HG02885 (cell line): ENCODE measurements around the gene POMGNT1.

ENCODE experiments used
- ATAC-seq: cut with Tn5 transposase; IDR thresholded peaks from one replicate; pipeline ENCODE4 v1.9.1; 2021; ENCODE audit warnings: mild to moderate bottlenecking; ENCODE audit not compliant: unreplicated experiment, poor library complexity

The POMGNT1 gene

DNA sequence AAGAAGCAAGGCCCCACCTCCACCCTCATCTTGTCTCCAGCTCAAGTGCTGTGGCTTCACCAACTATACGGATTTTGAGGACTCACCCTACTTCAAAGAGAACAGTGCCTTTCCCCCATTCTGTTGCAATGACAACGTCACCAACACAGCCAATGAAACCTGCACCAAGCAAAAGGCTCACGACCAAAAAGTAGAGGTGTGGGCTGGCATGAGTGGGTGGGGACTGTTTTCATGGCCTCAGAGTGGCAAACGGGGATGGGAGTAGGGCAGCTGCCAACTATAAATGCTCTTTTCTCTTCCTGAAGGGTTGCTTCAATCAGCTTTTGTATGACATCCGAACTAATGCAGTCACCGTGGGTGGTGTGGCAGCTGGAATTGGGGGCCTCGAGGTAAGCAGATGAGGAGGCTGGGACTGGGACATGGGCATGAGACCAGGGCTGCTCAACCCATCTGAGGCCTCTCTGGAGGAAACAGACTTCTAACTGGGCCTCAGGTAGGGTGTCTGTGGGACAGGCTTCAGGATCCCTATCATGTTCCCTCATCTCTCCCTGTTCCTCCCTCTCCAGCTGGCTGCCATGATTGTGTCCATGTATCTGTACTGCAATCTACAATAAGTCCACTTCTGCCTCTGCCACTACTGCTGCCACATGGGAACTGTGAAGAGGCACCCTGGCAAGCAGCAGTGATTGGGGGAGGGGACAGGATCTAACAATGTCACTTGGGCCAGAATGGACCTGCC lies 13.1 kb downstream of the POMGNT1 start:
- ATAC-seq = no peak

DNA sequence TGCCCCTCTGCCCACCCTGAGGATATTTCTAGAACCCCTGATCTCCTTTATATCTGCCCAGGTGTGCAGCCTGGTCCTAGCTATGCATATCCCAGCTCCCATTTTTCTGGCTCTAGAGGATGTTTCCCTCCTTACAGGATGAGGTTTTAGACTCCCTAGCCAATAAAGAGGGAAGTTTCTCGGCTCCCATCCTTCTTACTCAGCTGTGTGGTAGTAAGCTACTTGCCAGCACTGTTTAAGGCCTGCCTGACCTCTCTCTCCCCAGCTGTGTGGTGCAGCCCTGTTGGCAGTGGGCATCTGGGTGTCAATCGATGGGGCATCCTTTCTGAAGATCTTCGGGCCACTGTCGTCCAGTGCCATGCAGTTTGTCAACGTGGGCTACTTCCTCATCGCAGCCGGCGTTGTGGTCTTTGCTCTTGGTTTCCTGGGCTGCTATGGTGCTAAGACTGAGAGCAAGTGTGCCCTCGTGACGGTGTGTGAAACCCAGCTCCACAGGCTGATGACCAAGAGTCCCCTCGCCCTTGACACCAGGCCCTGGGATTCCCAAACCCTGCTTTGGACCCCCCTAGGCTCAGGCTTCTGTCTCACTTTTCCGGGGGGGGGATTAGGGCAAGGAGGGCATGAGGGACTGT lies 14.2 kb downstream of the POMGNT1 start:
- ATAC-seq = no peak

DNA sequence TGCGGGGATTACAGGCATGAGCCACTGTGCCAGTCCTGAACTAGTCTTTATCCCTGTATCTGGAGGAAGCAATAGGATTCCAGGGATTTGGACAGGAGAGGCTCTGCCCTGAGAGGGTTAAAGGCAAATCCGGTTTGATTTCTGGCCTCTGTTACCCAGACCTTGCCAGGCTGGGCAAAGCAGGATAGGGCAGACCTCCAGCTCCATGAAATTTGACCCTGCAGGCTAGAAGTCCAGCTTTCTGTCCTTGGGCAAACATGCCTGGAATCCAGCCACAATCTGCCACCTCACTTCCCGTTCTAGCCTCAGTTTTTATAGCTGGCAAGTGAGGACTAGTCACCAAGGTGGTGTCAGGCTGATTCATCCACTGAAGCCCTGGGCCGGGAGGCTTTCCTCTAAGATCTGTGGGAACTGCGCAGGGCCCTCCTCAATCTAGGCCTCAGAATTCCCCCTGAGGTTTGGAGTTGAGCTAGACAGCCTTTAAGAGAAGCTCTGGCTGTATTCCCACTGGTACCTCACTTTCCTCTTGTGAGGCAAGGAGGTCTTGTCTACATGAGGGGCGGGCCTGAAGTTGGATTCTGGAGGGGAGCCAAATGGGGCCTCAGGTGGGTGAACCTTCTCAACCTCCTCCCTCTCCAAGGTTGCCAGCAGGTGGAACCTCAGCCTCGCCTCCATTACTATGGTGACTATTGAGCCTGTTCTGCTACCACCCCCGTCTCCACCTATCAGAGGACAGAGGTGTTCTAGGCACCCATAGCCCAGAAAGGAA lies 15.0 kb downstream of the POMGNT1 start:
- ATAC-seq = no peak

DNA sequence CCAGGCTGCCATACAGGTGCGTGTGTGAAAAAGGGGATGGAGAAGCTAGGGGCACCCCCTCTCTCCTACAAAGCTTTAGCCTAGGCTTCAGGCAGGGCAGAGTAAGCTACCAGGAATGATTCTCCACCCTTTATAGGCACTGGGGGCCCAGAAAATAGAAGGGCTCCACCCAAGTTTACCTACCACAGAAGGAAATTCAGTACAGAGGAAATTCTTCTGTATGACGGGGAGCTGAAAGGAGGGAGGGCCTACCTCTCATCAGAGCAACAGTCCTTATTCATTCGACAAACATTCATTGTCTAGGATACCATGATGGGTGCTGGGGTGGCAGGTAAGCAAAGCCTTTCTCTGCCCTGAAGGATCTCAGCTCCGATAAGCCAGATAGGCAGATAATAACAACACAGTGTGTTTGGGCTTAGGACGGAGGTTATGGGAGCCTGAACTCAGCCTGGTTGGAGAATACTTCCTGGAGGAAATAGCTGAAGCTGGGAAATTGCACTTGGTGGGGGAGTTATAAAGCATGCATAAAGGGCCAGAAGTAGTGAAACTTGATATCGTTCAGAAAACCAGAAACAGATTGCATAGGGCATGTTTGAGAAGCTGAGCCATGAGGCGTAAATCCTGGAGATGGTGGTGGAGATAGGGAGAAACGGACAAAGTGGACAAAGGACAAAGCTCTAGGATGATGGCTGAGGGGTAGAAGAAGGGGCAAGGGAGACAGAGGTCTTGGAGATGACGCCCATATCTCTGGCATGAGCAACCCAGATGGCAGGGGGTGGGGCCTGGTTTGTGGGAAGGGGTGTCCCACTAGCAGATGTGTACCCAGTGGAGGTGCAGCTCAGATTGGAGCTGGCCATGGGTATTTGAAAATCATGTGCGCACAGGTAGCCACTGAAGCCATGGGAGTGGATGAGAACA lies 16.6 kb downstream of the POMGNT1 start:
- ATAC-seq = no peak

DNA sequence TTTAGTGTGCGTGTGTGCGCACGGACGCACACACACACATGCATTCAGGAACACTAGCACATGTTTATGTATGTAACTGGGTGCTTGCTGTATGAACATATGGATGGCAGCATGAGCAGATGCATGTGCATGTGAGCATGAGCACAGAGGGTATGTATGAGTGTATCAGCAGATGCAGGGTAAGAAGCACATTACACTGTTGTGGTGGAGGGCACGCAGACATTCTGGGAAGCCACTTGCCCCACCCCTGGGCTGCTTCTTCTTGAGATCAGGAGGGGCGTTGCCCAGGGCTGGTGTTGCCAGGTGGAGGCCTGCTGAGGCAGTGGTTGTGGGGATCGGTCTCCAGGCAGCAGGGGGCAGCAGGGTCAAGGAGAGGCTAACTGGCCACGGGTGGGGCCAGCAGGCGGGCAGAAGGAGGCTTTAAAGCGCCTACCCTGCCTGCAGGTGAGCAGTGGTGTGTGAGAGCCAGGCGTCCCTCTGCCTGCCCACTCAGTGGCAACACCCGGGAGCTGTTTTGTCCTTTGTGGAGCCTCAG lies 18.1 kb downstream of the POMGNT1 start:
- ATAC-seq = no peak

DNA sequence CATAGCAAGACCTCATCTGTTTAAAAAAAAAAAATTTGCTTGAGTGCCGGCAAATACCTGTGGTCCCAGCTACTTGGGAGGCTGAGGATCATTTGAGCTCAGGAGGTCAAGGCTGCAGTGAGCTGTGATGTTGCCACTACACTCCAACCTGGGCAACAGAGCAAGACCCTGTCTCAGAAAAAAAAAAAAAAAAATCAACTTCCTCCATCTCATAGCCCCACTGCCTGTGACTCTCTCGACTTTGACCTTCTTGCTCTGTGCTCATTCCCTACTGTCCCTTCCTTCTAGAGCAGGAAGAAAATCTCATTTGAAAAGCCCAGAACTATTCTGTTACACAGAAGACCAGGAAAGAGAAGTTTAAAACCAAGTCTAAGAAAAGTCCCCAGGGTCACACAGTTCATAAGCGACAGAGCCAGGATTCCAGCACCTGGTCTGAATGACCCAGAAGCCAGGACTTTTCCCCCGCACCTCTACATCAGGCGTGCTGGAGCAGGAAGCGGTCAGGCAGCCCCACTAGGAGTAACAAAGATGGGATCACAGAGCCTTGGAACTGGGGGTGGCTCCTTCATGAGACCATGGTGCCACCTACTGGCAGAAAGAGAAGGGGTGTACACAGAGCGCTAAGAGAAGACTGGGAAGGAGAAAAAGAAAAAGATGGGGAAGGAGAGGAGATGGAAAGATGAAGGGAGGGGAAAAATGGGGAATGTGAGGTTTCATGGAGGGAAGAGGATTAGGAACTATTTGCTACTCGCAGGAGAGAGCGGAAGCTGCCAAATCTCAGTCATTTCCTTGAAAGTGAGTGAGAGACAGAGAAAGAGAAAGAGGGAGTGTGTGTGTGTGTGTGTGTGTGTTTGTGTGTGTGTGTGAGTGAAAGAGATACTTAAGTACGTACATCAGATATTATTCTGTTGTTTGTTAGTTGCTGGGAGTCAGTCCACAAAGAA lies 18.8 kb downstream of the POMGNT1 start:
- ATAC-seq = no peak

DNA sequence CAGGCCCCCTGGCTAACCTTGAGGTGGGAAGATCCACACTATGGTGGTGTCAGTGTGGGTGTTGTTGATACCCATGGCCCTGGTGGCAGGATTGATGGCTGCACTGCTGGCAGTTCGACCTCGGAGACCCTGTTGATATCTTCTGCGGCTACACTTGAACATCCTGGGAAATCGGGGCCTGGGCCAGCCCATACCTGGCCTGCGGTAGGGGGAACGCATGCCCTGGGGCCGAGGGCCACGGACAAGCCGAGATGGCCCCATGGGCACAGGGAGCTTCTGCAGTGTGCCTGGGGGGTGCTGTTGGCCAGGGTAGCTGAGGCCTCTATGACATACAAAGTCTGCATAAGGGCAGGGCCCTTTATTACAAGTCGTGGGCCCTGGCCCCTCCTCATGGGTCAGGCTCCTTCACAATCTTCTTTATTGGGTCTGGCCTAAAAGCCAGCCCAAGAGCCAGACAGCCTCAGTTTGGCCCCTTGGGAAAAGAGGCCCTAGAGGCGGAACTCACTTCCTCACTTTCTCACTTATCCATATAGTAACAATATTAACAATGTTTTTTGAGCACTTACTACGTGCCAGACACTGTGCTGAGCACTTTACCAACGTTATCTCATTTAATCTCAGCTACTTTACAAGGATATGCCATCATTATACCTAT lies 21.9 kb downstream of the POMGNT1 start, which contains the start of gene P3R3URF:
Gene P3R3URF (minus strand): TSS at position 278 of the 655 bp plus-strand sequence. CDS start 17 bp downstream, at position 261.
- no peak for ATAC-seq

DNA sequence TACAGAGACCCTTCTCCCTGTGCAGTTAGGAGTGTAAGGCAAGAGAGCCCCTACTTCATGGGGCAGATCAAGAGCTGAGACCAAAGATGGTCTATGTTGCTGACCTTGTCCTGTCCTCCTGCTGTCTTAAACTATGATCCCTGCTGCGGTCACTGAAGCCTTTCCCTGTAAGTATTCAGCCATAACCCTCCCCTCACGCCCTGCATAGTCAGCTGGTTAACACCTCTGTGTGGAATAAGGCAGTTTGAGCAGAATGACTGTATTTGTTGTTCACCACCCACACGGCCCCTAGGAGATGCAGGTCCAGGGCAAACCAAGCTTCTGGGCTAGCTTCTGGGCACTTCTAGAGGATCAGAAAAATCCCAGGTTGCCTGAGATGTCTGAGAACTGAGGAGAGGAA lies 23.0 kb downstream of the POMGNT1 start:
- ATAC-seq = no peak

DNA sequence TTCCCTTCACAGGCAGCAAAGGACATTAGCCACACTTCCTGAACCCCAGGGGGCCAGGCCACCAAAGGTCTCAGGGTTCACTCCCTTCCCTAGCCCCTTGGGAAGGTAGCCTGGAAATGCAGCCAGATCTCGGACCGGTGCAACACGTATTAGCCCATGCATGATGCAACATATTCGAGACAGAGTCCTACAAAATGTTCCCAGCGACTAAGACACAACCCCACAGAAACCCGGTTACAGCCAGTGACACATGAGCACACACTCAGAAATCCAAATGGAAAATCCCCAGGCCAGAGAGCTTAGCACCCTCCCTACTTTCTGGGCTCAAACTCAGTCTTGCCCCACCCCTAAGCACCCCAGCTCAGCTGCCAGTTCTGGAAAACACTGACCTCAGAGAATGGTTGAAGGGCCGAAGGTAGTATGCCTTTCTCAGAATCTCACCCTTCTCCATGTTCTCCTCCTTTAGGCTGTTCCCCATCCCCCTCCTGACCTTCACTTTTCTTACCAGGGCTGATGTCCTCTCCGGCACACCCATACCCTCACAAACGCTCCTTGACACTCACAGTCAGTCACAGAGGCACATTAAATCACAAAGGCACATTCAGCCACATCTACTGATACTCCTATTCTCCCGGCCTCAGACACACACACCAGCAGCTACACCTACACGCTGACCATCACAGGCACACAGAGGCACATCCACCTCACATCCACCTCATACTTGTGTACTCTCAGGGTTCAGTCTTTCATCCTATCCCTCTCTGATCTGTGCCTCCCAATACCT lies 23.6 kb downstream of the POMGNT1 start, which contains the start of gene TSPAN1:
Gene TSPAN1 (plus strand): TSS at position 640 of the 784 bp plus-strand sequence. CDS start 6,021 bp downstream, outside the sequence.
- ATAC-seq = no peak

DNA sequence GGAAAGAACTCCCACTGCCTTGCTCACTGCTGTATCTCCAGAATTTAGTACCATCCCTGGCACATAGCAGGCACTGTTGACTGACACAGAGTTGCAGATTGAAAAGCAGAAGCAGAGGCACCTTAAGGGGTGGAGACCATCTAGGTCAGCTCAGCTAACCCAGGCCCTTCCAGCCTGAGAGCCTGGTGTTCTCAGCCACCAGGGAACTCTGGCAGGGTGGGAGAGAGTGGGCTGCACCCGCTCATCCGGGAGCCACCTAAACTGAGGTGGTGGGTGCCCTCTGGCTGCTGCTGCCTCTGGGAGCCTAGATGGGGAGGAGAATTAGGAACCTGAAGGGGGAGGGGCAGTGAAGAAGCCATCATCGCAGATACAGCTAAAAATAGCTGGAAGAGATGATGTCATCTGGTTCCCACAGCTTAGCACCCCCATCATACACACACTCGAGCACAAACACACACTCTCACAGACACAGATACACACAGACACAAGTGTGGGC lies 24.8 kb downstream of the POMGNT1 start:
- ATAC-seq = no peak

DNA sequence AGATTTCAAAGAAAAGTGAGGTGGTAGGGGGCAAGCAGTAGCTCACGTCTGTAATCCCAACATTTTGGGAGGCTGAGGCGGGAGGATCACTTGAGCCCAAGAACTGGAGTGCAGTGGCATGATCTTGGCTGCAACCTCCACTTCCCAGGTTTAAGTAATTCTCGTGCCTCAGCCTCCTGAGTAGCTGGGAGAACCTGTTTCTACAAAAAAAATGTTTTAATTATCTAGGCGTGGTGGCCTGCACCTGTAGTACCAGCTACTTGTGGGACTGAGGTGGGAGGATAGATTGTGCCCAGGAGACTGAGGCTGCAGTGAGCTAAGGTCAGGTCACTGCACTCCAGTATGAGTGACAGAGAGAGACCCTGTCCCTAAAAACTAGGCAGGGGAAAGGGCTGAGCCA lies 25.9 kb downstream of the POMGNT1 start:
- ATAC-seq = no peak

DNA sequence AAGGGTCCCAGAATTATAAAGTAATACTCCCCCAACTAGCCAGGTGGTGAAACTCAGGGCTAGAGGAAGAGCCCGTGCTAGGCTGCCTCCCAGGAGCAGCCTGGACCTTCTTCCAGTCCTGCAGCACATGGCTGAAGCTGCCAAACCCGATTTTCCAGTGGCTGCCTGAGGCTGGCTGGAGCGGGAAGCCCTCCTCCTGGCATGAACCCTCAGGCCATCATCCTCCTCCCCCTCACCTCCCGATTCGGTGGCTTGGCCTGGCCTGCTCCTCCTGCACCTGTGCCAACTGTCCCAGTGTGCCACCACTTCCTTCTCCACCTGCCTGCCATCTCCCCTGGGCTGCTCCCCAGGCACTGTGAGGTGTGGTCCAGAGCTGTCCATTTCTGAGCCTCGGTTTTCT lies 26.4 kb downstream of the POMGNT1 start:
- no peak for ATAC-seq

DNA sequence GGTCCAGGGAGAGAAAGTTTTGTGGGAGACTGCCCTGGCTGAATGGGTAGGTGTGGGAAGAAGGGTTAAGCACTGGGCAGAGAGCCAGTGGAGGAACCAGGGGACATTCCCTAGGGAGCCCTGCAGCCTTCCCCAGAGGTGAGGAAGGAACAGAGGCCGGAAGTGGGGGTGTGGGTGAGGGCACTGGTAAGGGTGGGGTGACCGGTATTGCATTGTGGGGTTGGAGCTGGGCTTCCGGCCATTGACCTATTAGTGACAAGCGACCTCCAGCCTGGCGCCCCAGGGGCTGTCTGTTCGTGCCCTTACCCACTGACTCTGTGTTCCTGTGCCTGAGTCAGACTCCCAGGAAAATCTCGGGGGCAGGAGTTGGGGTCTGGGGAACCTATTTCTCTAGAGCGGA lies 26.9 kb downstream of the POMGNT1 start:
- no peak for ATAC-seq

DNA sequence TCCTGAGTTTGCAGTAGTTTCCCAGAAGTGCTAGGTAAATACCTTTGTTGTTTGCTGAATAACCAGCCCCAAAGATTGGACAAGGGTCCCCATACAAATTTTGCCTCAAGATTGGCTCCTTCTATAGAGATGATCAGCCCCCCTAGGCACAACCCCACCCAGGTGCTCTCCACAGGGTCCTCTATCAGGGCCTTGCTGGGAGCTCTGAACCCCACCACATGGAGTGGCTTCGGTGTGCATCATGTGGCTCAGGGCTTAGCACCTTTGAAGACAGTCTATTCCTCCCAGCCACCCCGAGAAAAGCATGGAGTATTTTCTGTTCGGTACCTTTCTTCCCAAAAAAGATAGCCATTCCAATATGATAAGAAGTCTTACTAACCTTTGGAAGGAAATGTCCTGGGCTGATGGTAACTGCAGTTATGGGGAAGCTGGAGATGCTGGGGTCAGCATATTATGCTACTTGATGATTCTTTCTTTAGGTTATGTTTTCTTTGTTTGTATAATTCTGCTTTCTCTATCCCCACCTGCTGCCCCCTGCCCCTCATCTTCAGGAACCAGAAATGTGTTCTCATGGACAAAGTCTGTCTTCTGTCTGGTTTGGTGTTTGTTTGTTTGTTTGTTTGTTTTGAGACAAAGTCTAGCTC lies 28.3 kb downstream of the POMGNT1 start:
- ATAC-seq = no peak

DNA sequence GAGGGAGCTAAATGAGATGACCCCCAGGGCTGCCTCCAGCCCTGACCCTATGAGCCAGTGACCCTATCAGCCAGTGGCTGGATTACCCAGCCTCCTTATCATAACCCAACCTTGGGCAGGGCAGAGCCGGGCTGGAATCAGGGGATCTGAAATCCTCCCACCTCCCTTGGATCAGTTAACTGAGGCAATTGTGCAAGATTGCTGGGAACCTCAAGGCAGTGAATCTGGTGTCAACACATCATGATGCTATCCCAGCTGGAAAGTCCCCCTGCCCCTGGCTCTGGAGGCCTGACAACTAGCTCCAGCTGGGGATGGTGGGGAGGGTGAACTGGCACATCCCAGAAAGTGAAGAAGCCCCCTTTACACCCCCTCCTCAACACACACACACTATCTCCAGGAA lies 29.8 kb downstream of the POMGNT1 start:
- ATAC-seq = no peak

DNA sequence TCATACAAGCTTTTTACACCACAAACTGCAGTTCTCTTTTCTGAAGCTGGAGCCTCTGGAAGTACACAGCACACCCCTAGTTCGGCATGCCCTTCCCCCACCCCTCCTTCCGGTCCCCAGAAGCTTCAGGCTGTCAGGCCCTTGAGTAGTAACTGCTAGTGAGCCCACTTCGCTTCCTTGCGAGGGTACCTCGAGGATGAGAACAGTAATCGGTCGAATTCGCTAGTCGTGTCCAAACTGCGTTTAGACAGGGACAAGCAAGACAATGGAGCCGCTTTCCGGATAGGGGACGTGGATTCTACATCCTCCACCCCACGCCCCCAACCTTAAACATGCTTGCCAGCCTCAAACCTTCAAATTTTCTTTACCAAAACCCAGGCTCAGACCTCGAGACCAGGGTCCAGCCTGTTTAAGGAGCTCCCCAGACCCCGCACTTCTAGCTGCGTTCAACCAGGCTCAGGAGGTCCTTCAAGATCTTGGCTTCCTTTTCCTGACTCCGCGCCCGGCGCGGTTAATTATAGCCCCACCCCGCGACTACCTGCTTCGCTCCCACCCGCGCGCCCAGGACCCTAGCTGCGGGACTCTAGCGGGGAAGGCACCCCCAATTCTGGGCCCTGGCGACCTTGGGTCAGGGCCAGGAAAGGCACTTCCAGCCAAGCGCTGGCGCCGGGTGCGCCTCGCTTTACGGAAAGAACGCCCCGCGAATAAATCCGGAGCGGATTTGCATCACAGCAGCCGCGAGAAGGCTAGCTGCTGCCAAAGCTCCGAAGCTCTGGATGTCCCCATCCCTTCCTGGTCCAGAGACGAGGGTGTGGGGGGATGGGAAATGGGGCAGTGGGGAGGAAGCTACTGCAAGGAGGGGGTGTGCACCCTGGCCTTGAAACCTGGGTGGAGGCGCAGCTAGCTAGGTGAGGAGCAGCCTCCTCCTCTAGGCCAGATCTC lies 31.4 kb downstream of the POMGNT1 start:
- no peak for ATAC-seq
